Measurements from ENCODE around the gene TMEM175.

GRCh38 chr4:950136-951020 lies 18.1 kb downstream of the TMEM175 start:
- TF ChIP-seq CTCF (conservative IDR thresholded peaks at IDR 0.05) (no peak), EZH2 (IDR thresholded peaks at IDR 0.05; ENCODE audit: low read depth) (no peak)
